HepG2 (cell line): ENCODE results near the gene CDK3. TPM values are rescaled to one million over a fixed set of nuclear protein-coding genes. Genes with fewer than 3 reads are reported as not detected.

Source experiments
- ATAD3A ChIP-seq: sonication (generic); formaldehyde crosslinking; IDR thresholded peaks from 2 replicates; pipeline ENCODE4 v1.4.0; 2020; ENCODE audit warnings: missing genetic modification reagents
- ATF7-NPFF ChIP-seq: sonication (generic); formaldehyde crosslinking; IDR thresholded peaks from 2 replicates; pipeline ENCODE4 v1.8.1; 2023; ENCODE audit warnings: mild to moderate bottlenecking, low read depth, missing genetic modification reagents, moderate library complexity
- BCL3 ChIP-seq: sonication (generic); formaldehyde crosslinking; IDR thresholded peaks from 2 replicates; pipeline ENCODE4 v1.5.1; 2020; ENCODE audit warnings: mild to moderate bottlenecking, missing genetic modification reagents, moderate library complexity
- CBX5 ChIP-seq: sonication (generic); formaldehyde crosslinking; IDR thresholded peaks from 2 replicates; pipeline ENCODE4 v1.4.0; 2020; ENCODE audit warnings: missing genetic modification reagents, borderline replicate concordance
- DNMT1 ChIP-seq: sonication (generic); formaldehyde crosslinking; IDR thresholded peaks from 2 replicates; pipeline ENCODE4 v1.5.1; 2020; ENCODE audit warnings: mild to moderate bottlenecking, missing genetic modification reagents
- ELF3 ChIP-seq: IDR thresholded peaks from 2 replicates; pipeline ENCODE4 v1.6.1; 2016; ENCODE audit warnings: missing genetic modification reagents, missing compliant biosample characterization
- EP300 ChIP-seq, 3 experiments: sonication (generic) in 1 of 3; formaldehyde crosslinking in 1 of 3; IDR thresholded peaks; 2 replicates each; pipeline versions ENCODE4 v1.5.1 to v1.6.1; 2011 to 2020; ENCODE audit warnings: low read depth in 2 of 3, low read length in 2 of 3, borderline replicate concordance in 1 of 3, improper control_type of control experiment in 1 of 3, mild to moderate bottlenecking in 1 of 3, missing genetic modification reagents in 1 of 3, moderate library complexity in 1 of 3
- GABPA ChIP-seq, 2 experiments: IDR thresholded peaks; 2 replicates each; pipeline ENCODE4 v1.6.1; 2011 to 2016; ENCODE audit warnings: low read depth in 2 of 2, low read length in 1 of 2, missing biosample characterization in 1 of 2, missing genetic modification characterization in 1 of 2
- GATAD2A ChIP-seq: IDR thresholded peaks from 2 replicates; pipeline ENCODE4 v1.6.1; 2016
- HES4 ChIP-seq: sonication (generic); formaldehyde crosslinking; IDR thresholded peaks from 2 replicates; pipeline ENCODE4 v1.9.0; 2021; ENCODE audit warnings: mild to moderate bottlenecking, missing genetic modification reagents, borderline replicate concordance
- KDM5A ChIP-seq: fragments of 200-600 bp; sonication (generic); IDR thresholded peaks from 2 replicates; pipeline ENCODE4 v1.7.0; 2018; ENCODE audit warnings: antibody characterized with exemption, mild to moderate bottlenecking, low read length, borderline replicate concordance
- MEF2D ChIP-seq: sonication (generic); formaldehyde crosslinking; IDR thresholded peaks from 2 replicates; pipeline ENCODE4 v1.5.1; 2020; ENCODE audit warnings: mild to moderate bottlenecking, missing genetic modification reagents
- NRL ChIP-seq: sonication (generic); formaldehyde crosslinking; IDR thresholded peaks from 2 replicates; pipeline ENCODE4 v1.5.0; 2020; ENCODE audit warnings: missing genetic modification reagents, mild to moderate bottlenecking, moderate library complexity, borderline replicate concordance
- RBM22 ChIP-seq: fragments of 200-400 bp; formaldehyde crosslinking; optimal IDR thresholded peaks from 2 replicates; pipeline ENCODE3; 2017; ENCODE audit warnings: mild to moderate bottlenecking, low read length, moderate library complexity
- RELA ChIP-seq: sonication (generic); formaldehyde crosslinking; IDR thresholded peaks from 2 replicates; pipeline ENCODE4 v1.4.0; 2020; ENCODE audit warnings: missing genetic modification reagents
- ZBTB10 ChIP-seq: sonication (generic); formaldehyde crosslinking; IDR thresholded peaks from 2 replicates; pipeline ENCODE4 v1.4.0; 2020; ENCODE audit warnings: missing genetic modification reagents, borderline replicate concordance
- ZNF558 ChIP-seq: sonication (generic); formaldehyde crosslinking; IDR thresholded peaks from 2 replicates; pipeline ENCODE4 v1.9.0; 2022; ENCODE audit warnings: mild to moderate bottlenecking, missing genetic modification reagents, borderline replicate concordance
- ZNF607 ChIP-seq: sonication (generic); formaldehyde crosslinking; IDR thresholded peaks from 2 replicates; pipeline ENCODE4 v1.5.1; 2020; ENCODE audit warnings: missing genetic modification reagents, mild to moderate bottlenecking, borderline replicate concordance
- ZSCAN5A ChIP-seq: sonication (generic); formaldehyde crosslinking; IDR thresholded peaks from 2 replicates; pipeline ENCODE4 v1.8.0; 2022; ENCODE audit warnings: mild to moderate bottlenecking, missing genetic modification reagents, borderline replicate concordance
- polyA plus RNA-seq, 8 experiments: library from polyadenylated mRNA; depleted of rRNA in 3 of 8; stranded (reverse) in 7 of 8; unstranded in 1 of 8; fragments of >200 nt; fragmentation: Illumina TruSeq in 4 of 8; extraction: Trizol in 4 of 8; gene quantifications; 2 replicates each; pipeline versions ENCODE4 v1.2.1 to v1.2.3, GENCODE V29; 2011 to 2016; ENCODE audit warnings: low read depth in 4 of 8, missing spikeins in 1 of 8, mixed read lengths in 1 of 8; ENCODE audit not compliant: insufficient read depth in 1 of 8
- total RNA-seq, 5 experiments: library from RNA; depleted of rRNA; stranded (reverse); fragments of >200 nt; fragmentation: Illumina TruSeq; extraction: Trizol; gene quantifications; 2 replicates each; pipeline ENCODE4 v1.2.3, GENCODE V29; 2016; ENCODE audit warnings: low read depth in 1 of 5
- TF ChIP-seq, protein P1 (sequence below): sonication (generic); formaldehyde crosslinking; IDR thresholded peaks from 2 replicates; pipeline ENCODE4 v1.5.0; 2020; ENCODE audit warnings: mild to moderate bottlenecking, missing genetic modification reagents

The CDK3 gene
- total and polyA plus RNA-seq, 2 of the 13 experiments (the other 11 are each of a cell fraction or from before 2014, with no cell fraction given): 5.8 to 11.4 TPM

GRCh38 chr17:75996665-75997590, 3.7 kb upstream of the CDK3 start (continued):
- TF ChIP-seq EP300 (IDR thresholded peaks at IDR 0.05; ENCODE audit: low read depth in 2 of 2, low read length in 2 of 2): peak in 1 of 2 experiments; percentile 80; a peak in 2 of 4 replicates
- TF ChIP-seq EP300 (CRISPR knock-in tag; IDR thresholded peaks at IDR 0.05; ENCODE audit: borderline replicate concordance): peak; percentile 84
- TF ChIP-seq ELF3 (CRISPR knock-in tag): peak; percentile 85
- TF ChIP-seq, protein P1, sequence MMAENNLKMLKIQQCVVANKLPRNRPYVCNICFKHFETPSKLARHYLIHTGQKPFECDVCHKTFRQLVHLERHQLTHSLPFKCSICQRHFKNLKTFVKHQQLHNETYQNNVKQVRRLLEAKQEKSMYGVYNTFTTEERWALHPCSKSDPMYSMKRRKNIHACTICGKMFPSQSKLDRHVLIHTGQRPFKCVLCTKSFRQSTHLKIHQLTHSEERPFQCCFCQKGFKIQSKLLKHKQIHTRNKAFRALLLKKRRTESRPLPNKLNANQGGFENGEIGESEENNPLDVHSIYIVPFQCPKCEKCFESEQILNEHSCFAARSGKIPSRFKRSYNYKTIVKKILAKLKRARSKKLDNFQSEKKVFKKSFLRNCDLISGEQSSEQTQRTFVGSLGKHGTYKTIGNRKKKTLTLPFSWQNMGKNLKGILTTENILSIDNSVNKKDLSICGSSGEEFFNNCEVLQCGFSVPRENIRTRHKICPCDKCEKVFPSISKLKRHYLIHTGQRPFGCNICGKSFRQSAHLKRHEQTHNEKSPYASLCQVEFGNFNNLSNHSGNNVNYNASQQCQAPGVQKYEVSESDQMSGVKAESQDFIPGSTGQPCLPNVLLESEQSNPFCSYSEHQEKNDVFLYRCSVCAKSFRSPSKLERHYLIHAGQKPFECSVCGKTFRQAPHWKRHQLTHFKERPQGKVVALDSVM (CRISPR knock-in tag): no peak; the same call in 1 of the 2 replicates
- peak; percentile 5; the same call in 1 of the 2 replicates for TF ChIP-seq ZNF558 (CRISPR knock-in tag)
- TF ChIP-seq KDM5A: no peak
- TF ChIP-seq ZNF607 (CRISPR knock-in tag): peak; percentile 73; the same call in 1 of the 2 replicates
- peak; percentile 81; the same call in 1 of the 2 replicates for TF ChIP-seq BCL3 (CRISPR knock-in tag)
- TF ChIP-seq GABPA (IDR thresholded peaks at IDR 0.05; ENCODE audit: low read depth, low read length): no peak
- peak; percentile 36; the same call in 1 of the 2 replicates for TF ChIP-seq GABPA (CRISPR knock-in tag; IDR thresholded peaks at IDR 0.05; ENCODE audit: low read depth)
- no peak; the same call in 1 of the 2 replicates for TF ChIP-seq ZBTB10 (CRISPR knock-in tag)
- peak; percentile 87 for TF ChIP-seq MEF2D (CRISPR knock-in tag)
- no peak for TF ChIP-seq ZSCAN5A (CRISPR knock-in tag)
- TF ChIP-seq NRL (CRISPR knock-in tag): peak; percentile 16; the same call in 1 of the 2 replicates
- TF ChIP-seq RBM22: no peak
- no peak for TF ChIP-seq ATAD3A (CRISPR knock-in tag)
- no peak; the same call in 1 of the 2 replicates for TF ChIP-seq HES4
- peak; percentile 64; the same call in 1 of the 2 replicates for TF ChIP-seq CBX5
- TF ChIP-seq DNMT1: no peak
- no peak for TF ChIP-seq ATF7-NPFF (CRISPR knock-in tag)
- TF ChIP-seq GATAD2A (CRISPR knock-in tag): peak; percentile 93
- peak; percentile 82 for TF ChIP-seq RELA
